Fibroblast of mammary gland (primary cell): ENCODE data around the gene ART4.

Source experiments
- DNase-seq: peaks from one replicate; pipeline ENCODE4 v3.0.0-alpha.2; 2010; ENCODE audit warnings: low read depth
- H3K4me3 ChIP-seq: 2 replicates; pipeline ENCODE4 v1.5.1; 2011; ENCODE audit warnings: low read depth, mild to moderate bottlenecking, low read length, moderate library complexity; ENCODE audit not compliant: control insufficient read depth
- CTCF ChIP-seq: conservative IDR thresholded peaks from 2 replicates; pipeline ENCODE4 v1.5.1; 2011; ENCODE audit warnings: low read depth, low read length, inconsistent platforms; ENCODE audit not compliant: control insufficient read depth, insufficient read depth

ART4 gene

GRCh38 chr12:14836336-14837210 lies 6.8 kb downstream of the ART4 start:
- H3K4me3 ChIP-seq = no peak overlapping the region
- DNase-seq = peak; percentile 90
- TF ChIP-seq CTCF = no peak

DNA sequence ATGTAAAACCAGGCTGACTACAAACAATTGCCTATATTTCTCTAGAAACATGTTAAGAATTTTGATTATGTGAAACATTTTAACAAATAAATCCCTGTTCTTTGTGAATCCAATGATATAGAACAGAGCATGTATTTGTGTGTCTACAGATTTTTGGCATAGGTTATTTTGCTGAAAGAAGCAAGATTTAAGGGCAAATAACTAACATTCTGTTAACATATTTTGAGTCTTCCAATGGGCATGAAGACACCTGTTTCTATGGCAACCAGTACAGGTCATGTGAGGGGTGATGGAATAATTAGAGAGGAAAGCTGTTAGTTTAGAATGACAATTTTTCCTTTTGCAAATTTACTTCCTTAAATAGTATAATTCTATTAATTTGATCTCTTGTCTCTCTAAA lies 8.8 kb downstream of the ART4 start:
- DNase-seq = no peak
- no peak overlapping the region for H3K4me3 ChIP-seq
- TF ChIP-seq CTCF = no peak

GRCh38 chr12:14833952-14834351 lies 9.4 kb downstream of the ART4 start:
- no peak for TF ChIP-seq CTCF
- peak; percentile 15 for DNase-seq
- no peak overlapping the region for H3K4me3 ChIP-seq

DNA sequence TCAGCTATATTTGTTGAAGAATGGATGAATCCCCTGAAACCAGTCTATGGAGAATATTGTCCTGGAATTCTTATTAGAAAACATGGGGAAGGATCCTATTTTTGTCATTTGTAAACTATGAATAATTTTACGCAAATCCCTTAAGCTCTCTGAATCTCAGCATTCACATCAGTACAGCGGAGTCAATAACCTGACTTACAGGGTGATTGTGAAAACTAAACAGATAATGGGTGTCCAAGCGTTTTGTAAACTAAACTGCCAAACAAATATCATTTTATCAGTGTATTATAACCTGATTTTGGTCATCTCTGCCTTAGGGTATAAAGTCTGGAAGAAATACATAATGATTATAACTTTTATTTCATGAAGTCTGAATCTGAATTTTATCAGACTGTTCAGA lies 10.0 kb downstream of the ART4 start:
- no peak overlapping the region for H3K4me3 ChIP-seq
- no peak for DNase-seq
- TF ChIP-seq CTCF = no peak

DNA sequence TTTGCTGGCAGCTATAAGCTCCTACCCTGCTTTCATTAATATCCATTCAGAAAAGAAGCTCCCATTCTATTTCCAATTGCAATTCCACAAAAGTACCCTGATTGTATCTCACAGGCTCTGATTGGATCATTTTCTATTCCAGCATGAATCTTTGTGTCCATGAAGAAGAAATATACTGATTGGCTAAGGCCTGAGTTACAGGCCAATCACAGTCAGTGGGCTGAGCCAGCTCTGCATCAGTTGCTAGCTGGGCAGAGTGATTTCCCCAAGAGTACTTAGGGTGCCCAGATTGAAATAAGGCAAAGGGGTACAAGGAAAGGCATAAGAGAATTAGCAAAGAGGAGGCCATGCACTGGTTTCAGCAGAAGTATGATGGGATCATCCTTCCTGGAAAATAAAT lies 14.4 kb downstream of the ART4 start:
- peak; percentile 43 for DNase-seq
- H3K4me3 ChIP-seq = no peak overlapping the region
- no peak for TF ChIP-seq CTCF

GRCh38 chr12:14827043-14827442 lies 16.3 kb downstream of the ART4 start:
- DNase-seq = peak; percentile 23
- H3K4me3 ChIP-seq = no peak overlapping the region
- no peak for TF ChIP-seq CTCF
